HEK293 (cell line): ENCODE data around the gene SYT13.

Source experiments
- CTCF ChIA-PET: fragments of 350-600 bp; formaldehyde crosslinking; extraction: SDS; loops from one replicate; lab custom pipeline; 2021; ENCODE audit warnings: antibody characterized with exemption; lab: Yijun Ruan, JAX
- POLR2A ChIA-PET: fragments of 300-600 bp; formaldehyde crosslinking; extraction: SDS; loops from one replicate; lab custom pipeline; 2020; ENCODE audit warnings: antibody characterized with exemption, inconsistent platforms; lab: Yijun Ruan, JAX
- H3K27ac ChIP-seq: fragments of 200-500 bp; sonication (Bioruptor generic); 2 replicates; pipeline ENCODE4 v1.5.1; 2014; ENCODE audit warnings: low read depth, low read length, control low read depth, inconsistent platforms; ENCODE audit errors: extremely low read depth
- H3K36me3 ChIP-seq, 2 experiments: fragments of 200-500 bp in 1 of 2; sonication (Bioruptor generic) in 1 of 2; 1 replicate in 1 of 2; 2 replicates in 1 of 2; pipeline ENCODE4 v1.5.1; 2014 to 2017; ENCODE audit warnings: inconsistent platforms in 2 of 2, low read length in 2 of 2; ENCODE audit not compliant: control insufficient read depth in 2 of 2, insufficient read depth in 1 of 2
- H3K4me1 ChIP-seq: fragments of 200-500 bp; sonication (Bioruptor generic); 2 replicates; pipeline ENCODE4 v1.5.1; 2014; ENCODE audit warnings: mild to moderate bottlenecking, low read length, inconsistent platforms; ENCODE audit not compliant: control insufficient read depth, insufficient read depth
- H3K4me3 ChIP-seq: 2 replicates; pipeline ENCODE4 v1.5.1; 2011; ENCODE audit warnings: low read depth, mild to moderate bottlenecking, control low read depth, low read length, moderate library complexity
- H3K9me3 ChIP-seq: fragments of 200-500 bp; sonication (Bioruptor generic); 2 replicates; pipeline ENCODE4 v1.5.1; 2014; ENCODE audit warnings: low read depth, low read length, inconsistent platforms; ENCODE audit not compliant: control insufficient read depth, insufficient read depth
- PRDM1 ChIP-seq: fragments of 450-650 bp; formaldehyde crosslinking; IDR thresholded peaks from 2 replicates; pipeline ENCODE4; 2016; ENCODE audit warnings: missing biosample characterization, missing genetic modification characterization
- PRDM2 ChIP-seq: fragments of 450-650 bp; formaldehyde crosslinking; IDR thresholded peaks from 2 replicates; pipeline ENCODE4 v1.5.1; 2016; ENCODE audit warnings: missing biosample characterization, missing genetic modification characterization, borderline replicate concordance
- SP7 ChIP-seq: fragments of 450-650 bp; formaldehyde crosslinking; IDR thresholded peaks from 2 replicates; pipeline ENCODE4 v1.5.1; 2016; ENCODE audit warnings: missing biosample characterization, missing genetic modification characterization
- YY1 ChIP-seq: fragments of 450-650 bp; formaldehyde crosslinking; IDR thresholded peaks from 2 replicates; pipeline ENCODE4 v1.5.1; 2018; ENCODE audit warnings: missing biosample characterization, missing genetic modification characterization
- ZBTB1 ChIP-seq: fragments of 450-650 bp; formaldehyde crosslinking; IDR thresholded peaks from 2 replicates; pipeline ENCODE4 v1.5.1; 2016; ENCODE audit warnings: missing biosample characterization, missing genetic modification characterization
- ZBTB21 ChIP-seq: fragments of 450-650 bp; formaldehyde crosslinking; IDR thresholded peaks from 2 replicates; pipeline ENCODE4 v1.5.1; 2017; ENCODE audit warnings: missing biosample characterization, missing genetic modification characterization
- ZBTB44 ChIP-seq: fragments of 450-650 bp; IDR thresholded peaks from 2 replicates; pipeline ENCODE4 v1.5.1; 2018; ENCODE audit warnings: missing biosample characterization, mild to moderate bottlenecking, missing genetic modification characterization
- ZBTB6 ChIP-seq: fragments of 450-650 bp; formaldehyde crosslinking; IDR thresholded peaks from 2 replicates; pipeline ENCODE4 v1.5.1; 2017; ENCODE audit warnings: missing biosample characterization, missing genetic modification characterization
- ZNF121 ChIP-seq: fragments of 450-650 bp; formaldehyde crosslinking; IDR thresholded peaks from 2 replicates; pipeline ENCODE4 v1.5.1; 2016; ENCODE audit warnings: missing biosample characterization, missing genetic modification characterization
- ZNF133 ChIP-seq: fragments of 450-650 bp; formaldehyde crosslinking; IDR thresholded peaks from 2 replicates; pipeline ENCODE4 v1.5.1; 2016; ENCODE audit warnings: missing biosample characterization, missing genetic modification characterization
- ZNF157 ChIP-seq: fragments of 450-650 bp; formaldehyde crosslinking; IDR thresholded peaks from 2 replicates; pipeline ENCODE4 v1.5.1; 2016; ENCODE audit warnings: missing biosample characterization, missing genetic modification characterization
- ZNF174 ChIP-seq: fragments of 450-650 bp; formaldehyde crosslinking; IDR thresholded peaks from 2 replicates; pipeline ENCODE4 v1.5.0; 2017; ENCODE audit warnings: missing biosample characterization, mild to moderate bottlenecking, missing genetic modification characterization
- ZNF211 ChIP-seq: fragments of 450-650 bp; formaldehyde crosslinking; IDR thresholded peaks from 2 replicates; pipeline ENCODE4 v1.5.1; 2016; ENCODE audit warnings: low read depth, missing biosample characterization, missing genetic modification characterization
- ZNF223 ChIP-seq: fragments of 450-650 bp; formaldehyde crosslinking; IDR thresholded peaks from 2 replicates; pipeline ENCODE4 v1.5.1; 2016; ENCODE audit warnings: missing biosample characterization, missing genetic modification characterization
- ZNF26 ChIP-seq: fragments of 450-650 bp; formaldehyde crosslinking; IDR thresholded peaks from 2 replicates; pipeline ENCODE4 v1.5.1; 2016; ENCODE audit warnings: missing biosample characterization, missing genetic modification characterization
- ZNF354C ChIP-seq: fragments of 450-650 bp; formaldehyde crosslinking; IDR thresholded peaks from 2 replicates; pipeline ENCODE4 v1.5.1; 2016; ENCODE audit warnings: missing biosample characterization, missing genetic modification characterization, low read depth, borderline replicate concordance
- ZNF488 ChIP-seq: fragments of 450-650 bp; formaldehyde crosslinking; IDR thresholded peaks from 2 replicates; pipeline ENCODE4 v1.5.1; 2016; ENCODE audit warnings: missing biosample characterization, missing genetic modification characterization
- ZNF501 ChIP-seq: fragments of 450-650 bp; formaldehyde crosslinking; IDR thresholded peaks from 2 replicates; pipeline ENCODE4 v1.5.1; 2016; ENCODE audit warnings: missing biosample characterization, missing genetic modification characterization
- ZNF510 ChIP-seq: fragments of 450-650 bp; formaldehyde crosslinking; IDR thresholded peaks from 2 replicates; pipeline ENCODE4 v1.5.1; 2018; ENCODE audit warnings: mild to moderate bottlenecking, missing genetic modification characterization, missing biosample characterization; ENCODE audit not compliant: insufficient replicate concordance
- ZNF558 ChIP-seq: fragments of 450-650 bp; formaldehyde crosslinking; IDR thresholded peaks from 2 replicates; pipeline ENCODE4 v1.5.1; 2016; ENCODE audit warnings: missing biosample characterization, missing genetic modification characterization
- ZNF585B ChIP-seq: fragments of 450-650 bp; formaldehyde crosslinking; IDR thresholded peaks from 2 replicates; pipeline ENCODE4 v1.5.1; 2016; ENCODE audit warnings: missing biosample characterization, missing genetic modification characterization
- ZNF621 ChIP-seq: fragments of 450-650 bp; formaldehyde crosslinking; IDR thresholded peaks from 2 replicates; pipeline ENCODE4 v1.5.1; 2017; ENCODE audit warnings: missing biosample characterization, missing genetic modification characterization
- ZNF664 ChIP-seq: fragments of 450-650 bp; formaldehyde crosslinking; IDR thresholded peaks from 2 replicates; pipeline ENCODE4 v1.5.1; 2016; ENCODE audit warnings: missing biosample characterization, missing genetic modification characterization
- ZXDB ChIP-seq: fragments of 450-650 bp; formaldehyde crosslinking; IDR thresholded peaks from 2 replicates; pipeline ENCODE4 v1.5.1; 2016; ENCODE audit warnings: missing biosample characterization, missing genetic modification characterization

The SYT13 gene

GRCh38 chr11:45331839-45332238, 45.7 kb upstream of the SYT13 start (continued):
- TF ChIP-seq ZBTB6, result no peak
- TF ChIP-seq ZNF223, result no peak
- no peak for TF ChIP-seq ZXDB (tag by site-specific recombination)
- no peak for TF ChIP-seq ZNF157 (tag by site-specific recombination)
- no peak for TF ChIP-seq ZNF510 (tag by site-specific recombination)
- TF ChIP-seq ZBTB21, result no peak
- no peak for TF ChIP-seq ZNF621 (tag by site-specific recombination)

- H3K4me3 ChIP-seq, result no peak overlapping the region
- no peaks in the 10 kb centered on the region for H3K4me1 ChIP-seq
- CTCF ChIA-PET, result interaction anchor here (1.0 to 1.7 kb wide), 4 partner anchors 16 to 225 kb away, joined by 3 to 4 read pairs (median 4); no protein-coding TSS in a partner anchor
- no peaks in the 10 kb centered on the region for H3K36me3 ChIP-seq
- no peak overlapping the region for H3K27ac ChIP-seq
- TF ChIP-seq ZNF133 (no peak), ZNF174 (no peak), PRDM1 (0 out of 2 replicates have a peak, but pooled peaks have one; percentile 15), SP7 (tag by site-specific recombination) (no peak), ZNF501 (tag by site-specific recombination) (no peak), ZNF121 (tag by site-specific recombination) (no peak), ZNF585B (tag by site-specific recombination) (no peak), ZBTB1 (tag by site-specific recombination) (no peak), ZNF354C (tag by site-specific recombination) (no peak)
- H3K9me3 ChIP-seq, result no peaks in the 10 kb centered on the region
- POLR2A ChIA-PET, result no interaction called here
Observed at GRCh38 chr11:45328726-45329125, 42.6 kb upstream of the SYT13 start.

GRCh38 chr11:45324459-45324858, 38.3 kb upstream of the SYT13 start:
- POLR2A ChIA-PET, result no interaction called here
- H3K4me1 ChIP-seq, result no peaks in the 10 kb centered on the region
- H3K36me3 ChIP-seq, result no peaks in the 10 kb centered on the region
- no peak overlapping the region for H3K27ac ChIP-seq
- no peak for TF ChIP-seq PRDM2 (tag by site-specific recombination)
- no peak for TF ChIP-seq ZNF664 (tag by site-specific recombination)
- no peak for TF ChIP-seq ZBTB44 (tag by site-specific recombination)
- TF ChIP-seq ZNF26, result no peak
- no peak for TF ChIP-seq ZNF211
- TF ChIP-seq ZNF488 (tag by site-specific recombination), result no peak
- TF ChIP-seq YY1, result no peak
- no peak for TF ChIP-seq ZNF558 (tag by site-specific recombination)
- H3K9me3 ChIP-seq, result no peaks in the 10 kb centered on the region
- CTCF ChIA-PET, result interaction anchor here (1.4 to 2.6 kb wide), 2 partner anchors 214 to 222 kb away, joined by 4 to 8 read pairs; no protein-coding TSS in a partner anchor
- H3K4me3 ChIP-seq, result no peak overlapping the region
